HG03469 (cell line): ENCODE measurements around the gene LAIR2.
"Not testable (repeated sequence)": the region's sequence is repeated elsewhere in the genome, so short reads cannot be mapped to it uniquely, and the experiment has no call there.

Source experiments
- ATAC-seq: cut with Tn5 transposase; IDR thresholded peaks from one replicate; pipeline ENCODE4 v1.9.1; 2021; ENCODE audit warnings: mild to moderate bottlenecking, moderate library complexity, moderate number of reproducible peaks; ENCODE audit not compliant: unreplicated experiment

Gene LAIR2

GRCh38 chr19:54464044-54464629 lies 38.5 kb upstream of the LAIR2 start:
- ATAC-seq: peak; percentile 26

- peak; percentile 26 for ATAC-seq
These were observed 37.8 kb upstream of the LAIR2 start for GRCh38 chr19:54464630-54465425.

GRCh38 chr19:54465426-54466109 lies 37.1 kb upstream of the LAIR2 start:
- ATAC-seq: no peak

GRCh38 chr19:54466110-54466480 lies 36.5 kb upstream of the LAIR2 start:
- ATAC-seq: not testable (repeated sequence)

GRCh38 chr19:54469496-54469934 lies 33.1 kb upstream of the LAIR2 start:
- no peak for ATAC-seq

- no peak for ATAC-seq
These were observed 32.2 kb upstream of the LAIR2 start for GRCh38 chr19:54470276-54470887.

- ATAC-seq: no peak
These were observed 31.4 kb upstream of the LAIR2 start for GRCh38 chr19:54470991-54471782.

- ATAC-seq: no peak
These were observed 29.4 kb upstream of the LAIR2 start, which contains the start of gene CDC42EP5 for GRCh38 chr19:54473071-54473891. Gene CDC42EP5, minus strand, starts transcription at chr19:54473296. Its CDS starts 7,749 bp downstream, at chr19:54465547.

- no peak for ATAC-seq
These were observed 28.7 kb upstream of the LAIR2 start for GRCh38 chr19:54473892-54474372.

GRCh38 chr19:54475706-54476105 lies 26.9 kb upstream of the LAIR2 start:
- no peak for ATAC-seq

GRCh38 chr19:54477650-54478049 lies 25.0 kb upstream of the LAIR2 start:
- no peak for ATAC-seq

- ATAC-seq: no peak
These were observed 23.9 kb upstream of the LAIR2 start for GRCh38 chr19:54478677-54479266.

GRCh38 chr19:54480051-54480450 lies 22.6 kb upstream of the LAIR2 start:
- ATAC-seq: no peak

- no peak for ATAC-seq
These were observed 21.2 kb upstream of the LAIR2 start for GRCh38 chr19:54481326-54481930.

- no peak for ATAC-seq
These were observed 19.7 kb upstream of the LAIR2 start for GRCh38 chr19:54482889-54483288.

GRCh38 chr19:54484451-54484850 lies 18.2 kb upstream of the LAIR2 start:
- no peak for ATAC-seq

GRCh38 chr19:54485851-54486250 lies 16.8 kb upstream of the LAIR2 start:
- ATAC-seq: no peak

GRCh38 chr19:54489341-54489740 lies 13.3 kb upstream of the LAIR2 start:
- no peak for ATAC-seq

- no peak for ATAC-seq
These were observed 12.9 kb upstream of the LAIR2 start for GRCh38 chr19:54489766-54490165.
